HG03039 (cell line): ENCODE measurements around the gene TPCN2.

Source experiments
- ATAC-seq: cut with Tn5 transposase; IDR thresholded peaks from one replicate; pipeline ENCODE4 v1.9.1; 2021; ENCODE audit warnings: mild to moderate bottlenecking, moderate library complexity; ENCODE audit not compliant: unreplicated experiment

The TPCN2 gene

DNA sequence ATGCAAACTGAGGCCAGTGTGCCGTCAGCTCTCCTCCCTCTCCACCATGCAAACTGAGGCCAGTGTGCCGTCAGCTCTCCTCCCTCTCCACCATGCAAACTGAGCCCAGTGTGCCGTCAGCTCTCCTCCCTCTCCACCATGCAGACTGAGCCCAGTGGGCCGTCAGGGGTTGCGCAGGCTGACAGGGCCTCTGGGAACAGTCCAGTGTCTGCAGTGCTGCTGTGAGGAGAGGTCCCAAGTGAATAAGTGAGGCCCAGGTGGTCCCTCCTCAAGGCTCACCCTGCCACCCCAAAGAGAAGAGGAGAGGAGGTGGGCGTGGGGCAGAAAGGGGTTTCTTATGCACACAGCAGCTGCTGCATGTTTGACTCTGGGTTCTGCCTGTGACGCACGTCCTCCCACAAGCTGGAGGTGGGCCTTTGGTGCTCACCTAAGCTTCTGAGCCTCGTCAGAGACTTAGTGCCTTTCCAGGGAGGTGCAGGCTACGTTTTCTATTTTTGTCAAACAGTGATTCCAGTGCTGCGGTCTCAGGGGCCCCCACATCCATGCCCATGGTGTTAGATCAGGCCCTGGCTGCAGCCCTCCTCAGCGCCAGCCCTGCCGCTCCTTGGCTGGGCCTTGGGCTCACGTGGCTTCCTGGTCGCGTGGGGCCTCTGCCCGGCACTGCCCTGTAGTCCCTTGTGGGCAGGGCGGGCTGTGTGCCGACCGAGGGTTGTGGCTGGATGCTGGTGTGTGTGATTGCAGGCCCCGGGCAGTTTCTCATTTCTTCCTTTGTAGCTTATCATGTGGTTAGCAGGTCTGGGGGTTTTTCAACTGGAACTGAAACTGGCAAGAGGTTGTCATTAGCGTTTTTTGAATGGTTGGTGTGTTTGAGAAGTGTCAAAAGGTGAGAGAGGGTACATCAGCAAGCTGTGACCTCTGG is 7.1 kb downstream of the TPCN2 start:
- peak; percentile 75 for ATAC-seq

DNA sequence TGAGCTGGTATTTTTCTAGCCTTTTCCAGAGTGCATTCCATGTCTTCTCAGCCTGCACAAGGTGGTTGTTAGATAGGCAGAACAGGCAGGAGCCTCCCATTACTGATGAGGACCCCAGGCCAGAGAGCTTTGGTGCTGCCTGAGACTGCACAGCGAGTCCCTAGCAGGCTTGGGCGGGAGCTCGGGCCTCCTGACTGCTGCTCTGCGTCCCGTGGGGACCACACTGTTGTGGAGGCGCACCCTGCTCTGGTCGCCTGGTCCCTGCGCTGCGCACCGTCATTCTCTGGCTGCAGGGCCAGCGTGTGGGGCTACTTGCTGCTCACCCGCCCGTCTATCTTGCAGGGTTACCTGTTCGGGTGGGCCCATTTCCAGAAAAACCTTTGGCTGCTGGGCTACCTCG is 8.5 kb downstream of the TPCN2 start:
- no peak for ATAC-seq

DNA sequence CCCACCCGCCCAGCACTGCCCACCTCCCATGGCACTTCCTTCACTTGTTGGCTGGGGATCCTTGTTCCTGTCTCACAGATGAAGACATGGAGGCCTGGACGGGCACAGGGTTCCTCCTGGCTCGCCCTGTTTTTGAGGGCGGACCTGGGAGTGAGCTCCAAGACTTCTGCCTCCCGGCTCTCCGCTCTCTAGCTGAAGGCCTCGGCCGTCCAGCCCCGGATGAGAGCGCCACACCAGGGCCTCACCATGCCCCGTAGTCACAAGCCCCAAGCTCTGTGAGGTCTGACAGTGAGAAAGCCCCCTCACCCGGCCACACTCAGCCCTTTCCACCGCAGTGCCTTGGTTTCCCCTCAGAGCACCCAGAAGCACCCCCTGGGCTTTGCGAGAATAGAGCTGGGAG is 9.1 kb downstream of the TPCN2 start:
- no peak for ATAC-seq

DNA sequence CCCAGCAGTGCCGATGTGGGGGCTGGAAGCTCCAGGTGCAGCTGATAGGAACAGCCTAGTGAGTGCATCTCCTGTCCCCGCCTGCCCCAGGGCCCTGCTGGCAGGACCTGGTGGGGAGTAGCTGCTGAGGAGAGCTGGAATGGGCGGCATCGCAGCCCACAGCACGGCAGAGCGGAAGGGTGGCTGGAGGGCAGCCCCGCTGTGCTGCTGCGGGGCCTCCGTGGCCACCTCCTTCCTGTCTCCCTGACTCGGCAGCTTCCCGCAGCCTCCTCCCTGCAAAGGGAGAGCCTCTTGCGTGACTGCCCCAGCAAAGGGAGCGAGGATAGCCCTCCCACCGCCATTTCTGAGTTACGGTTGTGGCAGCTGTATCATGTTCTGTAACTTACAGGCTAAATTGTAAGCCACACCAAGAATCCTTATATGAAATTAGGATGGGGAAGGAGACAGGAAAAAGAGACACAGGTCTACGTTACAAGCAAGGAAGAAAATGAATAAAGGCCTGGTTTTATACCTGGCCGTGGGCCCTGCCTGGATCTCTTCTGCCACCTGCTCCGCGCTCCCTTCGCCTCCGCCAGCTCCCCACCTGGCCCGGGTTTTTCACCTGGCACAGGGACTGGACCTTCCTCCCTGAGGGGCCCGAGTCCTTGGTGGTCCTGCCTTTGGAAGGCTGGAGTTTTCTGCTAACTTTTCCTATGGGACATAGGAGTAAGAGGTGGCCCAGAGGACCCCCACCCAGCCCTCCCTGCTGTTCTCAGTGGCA is 10.0 kb downstream of the TPCN2 start:
- no peak for ATAC-seq

DNA sequence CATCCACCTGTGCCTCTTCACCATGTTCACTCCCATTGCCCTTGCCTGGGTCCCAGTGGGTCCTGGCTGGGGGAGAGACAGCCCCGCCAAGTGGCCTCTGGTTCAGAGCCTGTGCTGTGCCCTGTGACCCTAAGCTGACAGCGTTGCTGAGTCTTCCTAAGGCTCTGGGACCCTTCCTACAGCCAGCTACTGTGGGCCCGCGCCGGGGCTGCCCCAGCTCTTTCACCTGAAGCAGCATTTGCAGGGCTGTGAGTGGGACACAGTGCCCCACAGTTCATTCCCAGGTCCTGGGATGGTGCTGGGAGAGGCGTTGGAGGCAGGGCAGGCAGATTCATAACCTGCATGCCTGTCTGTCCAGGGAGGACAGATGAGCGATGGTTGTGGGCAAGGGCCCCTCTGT is 10.7 kb downstream of the TPCN2 start:
- ATAC-seq, result no peak

DNA sequence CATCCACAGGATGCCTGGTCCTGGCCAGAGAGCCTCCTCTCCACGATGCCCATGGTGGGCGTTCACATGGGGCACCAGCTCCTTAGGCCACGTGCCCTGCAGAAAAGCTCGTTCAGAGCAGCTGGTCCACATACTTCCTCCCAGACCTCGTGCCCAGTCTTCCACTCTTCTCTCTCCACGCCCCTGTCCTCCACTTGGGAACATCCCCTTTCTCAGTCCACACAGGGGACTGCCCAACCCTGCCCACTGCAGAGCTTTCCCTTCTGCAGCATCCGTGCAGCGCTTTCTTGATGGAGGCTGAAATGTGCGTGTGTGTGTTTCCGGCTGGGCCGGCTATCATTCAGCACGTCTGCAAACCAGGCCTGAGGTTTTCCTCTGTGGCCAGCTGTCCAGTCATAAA is 11.3 kb downstream of the TPCN2 start:
- ATAC-seq, result no peak

DNA sequence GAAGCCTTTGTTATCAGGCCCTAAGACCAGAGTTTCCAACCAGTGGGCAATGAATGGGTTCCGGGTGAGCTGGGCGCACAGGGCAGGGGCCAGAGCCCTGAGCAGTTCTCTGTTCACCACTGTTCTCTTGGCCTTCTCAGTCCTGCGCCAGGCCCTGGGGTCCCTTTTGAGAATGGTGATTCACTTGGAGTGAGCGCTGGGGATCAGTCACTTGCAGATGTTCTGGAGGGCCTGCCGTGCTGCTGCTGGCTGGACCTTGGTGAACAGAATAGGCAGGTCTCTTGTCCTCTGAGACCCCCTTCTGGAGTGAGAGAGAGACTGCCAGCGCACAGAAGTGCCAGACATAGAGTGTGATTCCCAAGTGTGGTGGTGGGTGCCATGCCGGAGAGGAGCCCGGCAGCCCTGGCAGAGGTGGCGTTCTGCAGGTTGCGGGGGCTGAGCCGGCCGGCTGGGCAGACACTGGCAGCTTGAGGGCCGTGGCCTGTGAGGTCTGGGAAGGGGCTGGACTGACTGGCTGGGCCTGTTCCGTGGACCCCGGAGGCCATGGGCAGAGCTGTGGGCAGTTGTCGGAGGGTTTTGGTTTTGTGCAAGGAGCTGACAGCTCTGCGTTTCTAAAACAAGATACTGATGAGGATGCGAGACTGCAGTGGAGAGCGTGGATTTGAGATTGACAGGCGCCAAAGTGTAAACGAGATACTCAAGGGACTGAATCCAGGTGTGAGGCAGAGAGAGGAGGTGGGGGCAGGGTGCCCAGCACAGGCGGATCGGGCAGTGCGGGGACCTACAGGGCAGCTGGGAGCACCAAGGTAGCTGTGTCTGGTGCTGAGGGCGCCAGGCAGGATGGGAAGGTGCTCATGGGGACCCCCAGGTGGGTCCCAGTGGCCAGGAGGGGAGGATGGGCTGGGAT is 12.3 kb downstream of the TPCN2 start:
- no peak for ATAC-seq

DNA sequence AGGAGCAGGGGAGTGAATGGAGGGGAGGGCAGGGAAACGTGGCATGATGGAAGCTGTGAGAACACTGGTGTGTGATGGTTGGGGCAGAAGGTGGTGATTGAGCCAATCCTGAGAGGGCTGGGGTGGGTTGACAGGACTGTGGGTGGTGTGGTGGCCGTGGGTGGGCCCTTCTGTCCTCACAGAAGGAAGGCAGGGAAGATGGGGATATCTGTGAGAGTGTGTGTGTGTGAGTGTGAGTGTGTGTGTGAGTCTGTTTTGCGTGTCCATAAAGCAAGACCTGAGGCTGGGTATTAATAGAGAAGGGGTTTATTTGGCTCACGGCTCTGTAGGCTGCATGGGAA is 13.0 kb downstream of the TPCN2 start:
- ATAC-seq, result no peak

DNA sequence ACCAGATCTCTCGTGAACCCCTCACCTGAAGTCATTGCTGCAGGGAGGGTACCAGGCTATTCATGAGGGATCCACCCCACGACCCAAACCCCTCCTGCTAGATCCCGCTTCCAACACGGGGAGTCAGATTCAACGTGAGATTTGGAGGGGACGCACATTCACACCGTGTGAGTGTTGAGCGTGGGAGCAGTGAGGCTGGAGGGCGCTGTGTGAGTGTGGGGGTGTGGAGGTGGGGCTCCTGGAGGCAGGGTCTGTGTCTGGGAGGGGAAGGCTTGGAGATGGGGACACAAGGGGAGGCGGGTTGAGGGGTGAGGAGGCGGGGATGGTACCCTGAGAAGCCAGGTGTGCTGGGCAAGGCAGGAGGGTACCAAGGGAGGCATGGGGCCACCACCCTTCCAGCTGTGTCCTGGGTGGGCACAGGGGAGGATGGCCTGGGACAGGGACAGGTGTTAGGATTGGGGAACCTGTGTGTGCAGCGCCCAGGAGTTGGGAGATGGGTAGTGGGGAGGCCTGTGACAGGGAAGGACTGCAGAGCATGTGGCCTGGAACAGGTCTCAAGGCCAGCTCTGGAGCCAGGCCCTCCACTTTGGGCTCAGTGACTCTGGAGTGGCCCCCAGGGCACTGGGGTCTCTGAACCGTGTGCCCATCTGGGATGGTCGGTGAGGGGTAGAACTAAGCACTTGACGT is 13.6 kb downstream of the TPCN2 start:
- no peak for ATAC-seq

DNA sequence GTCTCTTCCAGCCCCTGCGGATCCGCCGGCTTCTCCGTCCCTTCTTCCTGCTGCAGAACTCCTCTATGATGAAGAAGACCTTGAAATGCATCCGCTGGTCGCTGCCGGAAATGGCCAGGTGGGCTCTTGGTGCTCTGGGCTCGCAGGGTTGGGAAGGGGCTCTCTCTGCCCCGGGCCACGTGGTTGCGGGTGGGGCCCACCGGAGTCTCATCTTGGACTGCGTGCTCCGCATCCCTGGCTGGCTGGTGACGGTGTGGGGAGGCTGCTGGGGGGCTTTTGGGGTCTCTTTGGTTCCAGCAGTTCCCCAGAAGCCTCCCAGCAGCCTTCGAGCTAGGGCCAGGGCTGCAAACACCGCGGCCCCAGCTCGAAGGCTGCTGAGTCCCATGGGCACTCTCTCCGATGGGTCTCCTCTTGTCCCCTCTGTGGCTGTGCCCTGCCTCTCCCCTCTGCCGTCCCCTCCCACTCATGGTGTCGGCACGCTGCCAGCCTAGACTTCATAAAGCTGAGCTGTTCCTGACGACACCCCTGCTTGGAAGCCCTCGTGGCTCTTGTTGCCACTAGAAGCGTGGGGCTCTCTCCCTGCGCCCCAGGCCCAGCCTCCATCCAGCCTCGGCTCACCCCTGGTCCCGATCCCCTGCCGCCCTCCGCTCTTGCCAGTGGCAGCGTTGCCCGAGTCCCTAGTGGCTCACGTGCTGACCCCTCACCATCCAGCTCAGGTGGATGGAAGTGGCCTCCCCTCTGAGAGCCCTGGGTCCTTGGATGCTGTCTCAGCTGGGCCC is 14.3 kb downstream of the TPCN2 start:
- ATAC-seq, result no peak

DNA sequence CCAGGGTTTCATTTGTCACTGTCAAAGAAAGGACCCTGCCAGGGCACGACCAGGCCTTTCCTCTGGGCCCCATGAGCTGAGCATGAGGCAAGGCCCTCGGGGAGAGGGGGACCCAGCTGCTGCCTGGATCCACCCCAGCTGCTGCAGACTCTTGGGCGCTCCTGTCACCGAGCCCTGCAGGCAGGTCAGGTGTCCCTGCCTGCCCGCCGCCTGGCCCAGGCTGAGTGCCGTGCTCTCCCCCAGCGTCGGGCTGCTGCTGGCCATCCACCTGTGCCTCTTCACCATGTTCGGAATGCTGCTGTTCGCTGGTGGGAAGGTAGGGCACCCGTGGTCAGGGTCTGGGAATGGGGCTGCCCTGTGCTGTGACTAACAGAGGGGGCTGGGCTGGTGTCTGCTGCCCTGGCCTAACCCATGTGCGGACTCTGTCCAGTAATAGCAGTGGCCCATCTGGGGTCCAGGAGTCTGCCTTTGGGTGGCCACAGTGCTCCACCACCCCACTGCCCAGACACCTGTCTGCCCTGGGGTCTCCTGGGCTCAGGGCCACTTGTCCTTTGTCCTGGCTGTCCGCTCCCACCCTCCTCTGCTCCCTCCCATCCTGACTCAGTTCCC is 15.0 kb downstream of the TPCN2 start:
- ATAC-seq, result no peak

DNA sequence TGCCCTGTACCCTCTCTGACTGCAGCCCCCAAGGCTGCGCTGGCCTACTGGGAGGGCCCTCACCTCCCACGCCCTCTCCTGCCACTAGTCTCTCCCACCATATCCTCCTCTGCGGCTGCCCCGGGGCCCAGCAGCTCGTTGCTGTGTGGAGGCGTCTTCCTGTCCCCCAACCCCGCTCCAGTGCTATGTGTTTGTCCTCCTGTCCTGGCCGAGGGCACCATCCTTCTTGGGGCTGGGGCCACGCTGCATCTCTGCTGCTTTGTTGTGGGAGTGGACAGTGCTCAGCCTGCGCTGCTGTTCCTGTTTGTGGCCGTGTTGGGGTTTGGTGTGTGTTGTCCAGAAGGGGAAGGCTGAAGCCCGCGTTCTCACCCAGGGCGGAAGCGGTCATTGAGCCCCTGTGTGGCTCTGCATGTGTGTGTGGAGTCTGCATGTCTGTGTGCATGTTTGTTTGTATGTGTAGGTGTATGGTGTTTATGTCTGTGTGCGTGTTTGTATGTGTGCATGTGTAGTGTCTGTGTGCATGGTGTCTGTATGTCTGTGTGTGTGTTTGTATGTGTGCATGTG is 15.7 kb downstream of the TPCN2 start:
- ATAC-seq, result no peak

DNA sequence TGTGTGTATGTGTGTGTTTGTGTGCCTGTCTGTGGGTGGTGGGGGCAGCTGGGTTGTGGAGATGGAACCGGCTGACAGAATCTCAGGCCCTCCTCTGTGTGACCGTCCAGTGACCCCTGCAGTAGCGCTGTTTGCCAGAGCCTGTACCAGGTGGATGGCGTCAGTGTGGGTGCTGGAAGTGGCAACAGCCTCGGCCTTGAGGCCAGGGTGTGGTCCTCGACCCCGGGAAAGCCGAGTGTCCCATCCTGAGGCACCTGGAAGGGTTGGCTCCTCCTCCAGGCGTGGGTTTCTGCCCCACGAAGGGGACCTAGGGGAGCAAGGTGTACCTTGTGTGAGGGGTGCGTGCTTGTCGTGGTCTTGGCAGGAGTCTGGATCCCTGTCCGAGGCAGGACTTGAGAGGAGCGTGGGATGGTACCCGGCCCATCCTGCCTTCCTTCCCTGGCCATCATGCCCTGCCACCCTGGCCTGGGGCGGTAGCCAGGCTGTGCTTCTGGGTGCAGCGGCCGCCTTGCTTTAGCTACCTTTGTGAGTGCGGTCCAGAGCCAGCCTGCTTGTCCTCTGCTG is 16.5 kb downstream of the TPCN2 start:
- no peak for ATAC-seq

DNA sequence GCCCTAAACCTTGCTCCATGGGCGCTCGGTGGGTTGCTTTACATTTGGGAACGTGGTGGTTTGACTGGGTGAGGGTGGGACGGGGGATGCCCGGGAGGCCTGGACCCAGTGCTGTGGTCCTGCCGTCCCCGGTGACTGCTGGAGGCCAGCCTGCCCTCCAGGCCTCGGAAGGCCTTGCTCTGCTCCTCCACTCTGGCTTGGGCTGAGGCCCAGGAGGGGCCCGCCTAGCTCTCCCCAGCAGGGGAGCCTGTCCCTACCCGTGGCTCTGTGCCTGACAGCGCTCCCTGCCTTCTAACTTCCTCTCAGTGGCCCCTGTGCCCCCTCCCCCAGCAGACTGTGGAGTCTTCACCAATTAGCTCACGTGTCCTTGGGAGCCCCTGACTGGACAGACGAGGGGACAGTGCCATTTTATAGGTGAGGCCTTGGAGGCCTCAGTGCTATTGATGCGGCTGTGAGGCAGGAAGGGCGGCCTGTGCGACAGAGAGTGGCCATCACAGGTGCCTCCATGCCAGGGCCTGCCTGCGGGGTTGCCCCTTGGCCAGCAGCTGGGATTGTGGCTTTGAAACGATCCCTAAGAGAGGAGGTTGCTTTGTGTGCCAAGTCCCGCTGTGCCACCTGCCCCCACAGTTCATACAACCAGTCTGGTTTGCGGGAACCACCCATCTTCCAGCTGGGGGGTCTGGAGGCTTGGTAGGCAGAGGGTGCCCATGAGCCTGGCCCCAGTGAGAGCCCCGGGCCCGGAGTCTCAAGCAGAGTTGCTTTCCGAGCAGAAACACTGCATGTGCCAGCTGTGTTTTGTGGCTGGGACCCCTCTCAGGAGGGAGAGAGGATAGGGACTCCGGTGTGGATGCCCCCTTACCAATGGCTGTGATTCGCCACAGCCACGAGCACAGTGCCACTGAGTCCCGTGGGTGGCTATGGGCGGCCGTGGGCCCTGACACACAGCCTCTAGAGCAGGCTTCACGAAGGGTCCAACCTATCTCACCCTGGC is 17.7 kb downstream of the TPCN2 start:
- no peak for ATAC-seq

DNA sequence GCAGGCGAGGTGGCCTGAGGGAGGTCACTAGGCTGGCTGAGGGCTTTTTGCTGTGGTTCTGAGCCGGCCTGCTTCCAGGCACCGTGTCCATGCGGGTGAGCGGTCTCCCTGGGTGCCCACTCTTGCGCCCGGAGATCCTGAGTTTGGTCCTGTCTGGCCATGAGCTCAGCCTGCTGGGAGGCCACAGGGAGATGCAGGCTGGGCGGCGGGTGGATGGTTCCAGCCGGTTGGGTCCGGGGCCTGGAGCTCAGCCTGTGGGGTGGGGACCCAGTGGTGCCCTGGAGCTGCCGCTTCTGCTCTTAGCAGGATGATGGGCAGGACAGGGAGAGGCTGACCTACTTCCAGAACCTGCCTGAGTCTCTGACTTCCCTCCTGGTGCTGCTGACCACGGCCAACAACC is 18.5 kb downstream of the TPCN2 start:
- no peak for ATAC-seq

DNA sequence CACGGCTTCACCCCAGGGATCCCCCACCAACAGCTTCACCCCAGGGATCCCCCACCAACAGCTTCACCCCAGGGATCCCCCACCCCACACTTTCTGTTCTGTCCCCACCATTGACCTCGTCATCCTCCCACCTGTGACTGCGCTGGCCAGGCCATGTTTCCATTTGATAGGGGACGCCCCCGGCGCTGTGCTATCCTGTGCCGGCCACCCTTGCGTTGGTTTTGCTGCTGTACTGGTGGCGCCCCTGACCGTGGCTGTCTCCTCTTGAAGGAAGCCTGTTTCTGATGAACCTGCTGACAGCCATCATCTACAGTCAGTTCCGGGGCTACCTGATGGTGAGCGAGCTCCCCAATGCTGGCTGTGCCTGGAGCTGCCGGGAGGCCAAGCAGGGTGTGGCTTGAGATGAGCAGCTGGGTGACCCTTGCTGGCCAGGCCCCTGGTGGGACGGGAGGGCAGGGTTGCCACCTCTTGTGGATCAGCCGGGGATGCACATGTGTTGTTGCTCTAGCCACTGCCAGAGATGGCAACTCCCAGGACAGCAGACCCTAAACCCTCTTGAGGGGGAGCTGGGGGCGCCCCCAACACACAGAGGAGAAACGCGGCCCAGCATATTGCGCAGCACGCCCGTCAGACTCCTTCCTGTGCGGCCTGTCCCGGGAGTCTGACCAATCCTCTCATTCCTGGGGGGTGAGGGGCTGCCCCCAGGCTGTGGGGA is 22.5 kb downstream of the TPCN2 start:
- no peak for ATAC-seq

DNA sequence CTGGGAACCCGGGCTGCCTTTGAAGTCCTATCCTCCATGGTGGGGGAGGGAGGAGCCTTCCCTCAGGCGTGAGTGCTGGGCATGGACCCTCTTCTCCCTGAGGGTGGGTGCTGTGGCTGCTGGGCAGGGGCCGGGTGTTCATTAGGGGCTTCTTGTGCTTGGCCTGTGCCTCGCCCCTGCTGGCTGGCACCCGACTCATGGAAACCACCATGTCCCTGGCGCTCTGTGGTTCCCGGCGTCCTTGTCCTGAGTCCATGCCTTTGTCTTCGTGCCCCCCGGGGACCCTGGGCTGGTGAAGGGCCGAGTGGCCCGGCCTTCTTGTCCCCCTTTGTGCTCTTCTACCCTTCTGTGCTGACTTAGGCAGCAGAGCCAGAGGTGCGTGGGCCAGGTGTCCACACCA is 23.2 kb downstream of the TPCN2 start:
- ATAC-seq, result no peak
